GM12865 (cell line): ENCODE measurements around the gene GPR119.
"Not testable (repeated sequence)": the region's sequence is repeated elsewhere in the genome, so short reads cannot be mapped to it uniquely, and the experiment has no call there.

ENCODE experiments used
- DNase-seq: peaks from one replicate; pipeline ENCODE4 v3.0.0; 2010; ENCODE audit warnings: low read depth
- H3K4me3 ChIP-seq: 2 replicates; pipeline ENCODE4 v1.5.1; 2011; ENCODE audit warnings: mild to moderate bottlenecking, low read depth, low read length, control low read depth
- CTCF ChIP-seq: IDR thresholded peaks from 2 replicates; pipeline ENCODE4 v1.5.1; 2011; ENCODE audit warnings: low read length, control low read depth, low read depth, inconsistent platforms; ENCODE audit not compliant: insufficient read depth; ENCODE audit errors: missing control alignments

GPR119 gene

GRCh38 chrX:130385520-130385919 lies at the start of gene GPR119:
Gene GPR119, minus strand, starts transcription at chrX:130385674. Its CDS starts 227 bp downstream, at chrX:130385447.
- no peak within 1 kb of the TSS for H3K4me3 ChIP-seq
- DNase-seq = no peak
- no peak for TF ChIP-seq CTCF

GRCh38 chrX:130429236-130429635 lies 43.8 kb upstream of the GPR119 start:
- not testable (repeated sequence) for H3K4me3 ChIP-seq, DNase-seq

- DNase-seq = no peak
- H3K4me3 ChIP-seq = no peak overlapping the region
- TF ChIP-seq CTCF = no peak
These were observed 41.1 kb upstream of the GPR119 start for GRCh38 chrX:130426531-130426930.

- no peak for TF ChIP-seq CTCF
- H3K4me3 ChIP-seq = no peak overlapping the region
- peak; percentile 13 for DNase-seq
These were observed 33.8 kb upstream of the GPR119 start for GRCh38 chrX:130419263-130419662.

- no peak for TF ChIP-seq CTCF
These were observed 33.3 kb upstream of the GPR119 start for GRCh38 chrX:130418740-130419139.

GRCh38 chrX:130418066-130418465 lies 32.6 kb upstream of the GPR119 start:
- no peak for DNase-seq

More at GRCh38 chrX:130418740-130419139, 33.3 kb upstream of the GPR119 start:
- no peak for DNase-seq
- H3K4me3 ChIP-seq = no peak overlapping the region

GRCh38 chrX:130416785-130417184 lies 31.3 kb upstream of the GPR119 start:
- TF ChIP-seq CTCF = no peak
- DNase-seq = no peak
- H3K4me3 ChIP-seq = no peak overlapping the region

More at GRCh38 chrX:130418066-130418465, 32.6 kb upstream of the GPR119 start:
- no peak overlapping the region for H3K4me3 ChIP-seq
- no peak for TF ChIP-seq CTCF
